K562 (cell line): ENCODE data around the gene GPR180.
"Not testable (repeated sequence)": the region's sequence is repeated elsewhere in the genome, so short reads cannot be mapped to it uniquely, and the experiment has no call there.

ENCODE experiments used
- EZH2 ChIP-seq: IDR thresholded peaks from 2 replicates; pipeline ENCODE4 v1.6.1; 2012; ENCODE audit warnings: low read depth, mild to moderate bottlenecking, inconsistent platforms, low read length, borderline replicate concordance
- MAX ChIP-seq: sonication (generic); formaldehyde crosslinking; IDR thresholded peaks from 2 replicates; pipeline ENCODE4 v1.9.0; 2022; ENCODE audit warnings: mild to moderate bottlenecking, missing genetic modification reagents

GRCh38 chr13:94636096-94636495 lies 34.4 kb downstream of the GPR180 start:
- not testable (repeated sequence) for TF ChIP-seq EZH2; MAX (CRISPR knock-in tag)
